GM19372 (cell line): Measurements from ENCODE around the gene NCKAP5.

Source experiments
- ATAC-seq: cut with Tn5 transposase; IDR thresholded peaks from one replicate; pipeline ENCODE4 v1.9.1; 2021; ENCODE audit warnings: mild to moderate bottlenecking, low read depth, moderate library complexity; ENCODE audit not compliant: unreplicated experiment

NCKAP5 gene

DNA sequence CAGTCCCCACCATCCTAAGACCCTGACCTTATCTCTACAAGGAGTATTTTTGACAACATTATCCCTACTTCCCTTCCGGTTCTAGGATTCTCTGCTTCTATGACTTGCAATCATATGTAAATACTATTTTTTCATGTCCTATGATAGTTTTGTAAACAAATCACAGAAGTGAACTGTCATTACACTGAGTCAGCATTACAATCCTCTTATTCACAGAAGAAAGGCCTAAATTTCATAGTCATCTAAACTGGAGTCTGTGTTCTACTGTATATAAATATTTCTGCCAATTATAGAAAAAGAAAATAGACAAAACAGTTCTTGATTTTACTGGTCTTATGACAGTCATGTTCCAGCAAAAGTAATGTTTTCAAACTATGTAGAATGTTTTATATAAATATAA lies 265.1 kb downstream of the NCKAP5 start:
- ATAC-seq = no peak

DNA sequence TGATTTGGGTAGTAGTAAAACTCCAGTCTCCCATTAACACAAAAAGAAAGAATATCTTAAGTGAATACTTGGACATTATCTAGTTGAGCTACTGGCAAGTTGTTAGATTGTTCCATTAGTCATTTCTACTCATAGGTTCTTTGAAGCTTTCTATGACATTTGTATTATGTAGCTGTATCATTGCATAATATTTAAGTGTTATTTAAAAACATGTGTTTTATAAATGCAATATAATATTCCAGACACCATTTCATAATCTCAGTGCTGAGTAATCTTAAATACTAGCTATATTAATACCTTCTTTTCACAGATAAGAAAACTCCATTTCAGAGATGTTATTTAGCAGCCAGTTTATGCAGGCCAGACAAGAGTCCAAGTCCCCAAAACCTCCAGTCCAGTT lies 271.9 kb downstream of the NCKAP5 start:
- ATAC-seq = no peak

DNA sequence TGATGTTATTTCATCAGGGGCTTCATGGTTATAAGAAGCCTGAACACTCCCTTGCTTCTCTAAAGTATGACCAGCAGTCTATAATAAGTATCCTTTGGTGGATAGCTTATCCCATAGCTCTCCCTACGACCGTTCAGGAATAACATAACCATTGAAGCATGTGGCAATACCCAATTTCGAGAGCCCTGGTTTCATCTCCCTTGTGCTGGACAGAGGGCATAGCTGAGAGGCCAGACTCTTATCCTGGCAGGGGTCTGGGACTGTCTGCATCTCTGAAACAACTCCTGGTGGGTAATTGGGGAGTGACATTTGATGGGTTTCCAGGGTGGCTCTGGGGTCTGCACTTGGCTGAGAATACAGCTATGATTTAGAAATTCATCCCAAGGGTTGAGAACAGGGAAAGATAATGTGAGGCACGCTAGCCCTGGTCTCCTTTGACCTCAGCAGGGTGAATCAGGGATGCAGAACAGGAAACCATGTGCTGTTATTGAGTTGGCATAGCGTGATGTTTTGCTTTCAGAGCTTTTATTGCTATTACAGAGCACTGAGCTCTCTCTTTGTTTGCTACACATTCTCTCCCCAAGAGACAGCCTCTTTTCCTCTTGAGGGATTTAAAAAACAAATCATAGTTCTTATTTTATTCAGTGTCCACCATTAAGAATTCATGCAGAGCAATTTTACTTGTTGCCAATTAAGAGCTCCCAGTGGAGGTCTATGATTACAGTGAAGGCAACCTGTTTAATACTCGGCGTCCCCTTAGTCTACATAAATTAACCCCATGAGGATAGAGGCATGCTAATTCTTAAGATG lies 274.5 kb downstream of the NCKAP5 start:
- ATAC-seq = no peak

GRCh38 chr2:133292259-133292658 lies 276.0 kb downstream of the NCKAP5 start:
- no peak for ATAC-seq

GRCh38 chr2:133287709-133288108 lies 280.6 kb downstream of the NCKAP5 start:
- no peak for ATAC-seq

- no peak for ATAC-seq
Observed at GRCh38 chr2:133286326-133286922, 281.8 kb downstream of the NCKAP5 start.

GRCh38 chr2:133273031-133273430 lies 295.2 kb downstream of the NCKAP5 start:
- ATAC-seq = no peak

- ATAC-seq = no peak
Observed at GRCh38 chr2:133271105-133271504, 297.2 kb downstream of the NCKAP5 start.

- no peak for ATAC-seq
Observed at GRCh38 chr2:133270550-133270949, 297.7 kb downstream of the NCKAP5 start.

DNA sequence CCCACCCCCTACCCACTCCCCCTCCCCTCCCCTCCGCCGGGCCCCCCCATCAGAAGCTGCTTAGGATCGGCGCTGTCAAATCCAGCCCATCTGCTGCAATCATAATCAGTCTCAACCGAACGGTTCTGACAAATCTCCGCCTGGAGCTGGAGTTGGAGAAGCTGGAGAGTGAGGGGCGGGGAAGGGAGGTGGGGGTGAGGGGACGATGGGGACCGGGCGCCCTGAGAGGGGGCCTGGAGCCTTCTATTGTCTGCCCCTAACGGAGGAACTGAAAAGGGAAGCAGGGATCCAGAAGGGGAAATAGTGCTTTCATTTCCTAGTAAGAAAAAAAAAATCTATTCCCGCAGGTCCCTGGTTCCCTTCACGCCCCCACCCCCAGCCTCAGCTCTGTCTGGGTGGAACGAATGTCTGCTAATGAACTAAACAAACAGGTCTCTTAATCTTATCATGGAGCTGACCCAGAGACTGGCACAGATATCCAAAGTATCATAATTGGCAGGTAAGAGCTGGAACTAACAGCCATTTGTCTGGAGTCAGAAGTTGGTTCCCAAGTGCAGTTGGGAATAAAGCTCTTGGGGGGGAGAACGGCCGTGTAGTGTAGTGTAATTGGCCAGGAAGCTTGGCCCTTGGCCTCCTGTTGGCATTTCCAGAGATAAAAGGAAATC lies 301.2 kb downstream of the NCKAP5 start:
- no peak for ATAC-seq

GRCh38 chr2:133266041-133266925 lies 302.0 kb downstream of the NCKAP5 start:
- ATAC-seq = no peak

DNA sequence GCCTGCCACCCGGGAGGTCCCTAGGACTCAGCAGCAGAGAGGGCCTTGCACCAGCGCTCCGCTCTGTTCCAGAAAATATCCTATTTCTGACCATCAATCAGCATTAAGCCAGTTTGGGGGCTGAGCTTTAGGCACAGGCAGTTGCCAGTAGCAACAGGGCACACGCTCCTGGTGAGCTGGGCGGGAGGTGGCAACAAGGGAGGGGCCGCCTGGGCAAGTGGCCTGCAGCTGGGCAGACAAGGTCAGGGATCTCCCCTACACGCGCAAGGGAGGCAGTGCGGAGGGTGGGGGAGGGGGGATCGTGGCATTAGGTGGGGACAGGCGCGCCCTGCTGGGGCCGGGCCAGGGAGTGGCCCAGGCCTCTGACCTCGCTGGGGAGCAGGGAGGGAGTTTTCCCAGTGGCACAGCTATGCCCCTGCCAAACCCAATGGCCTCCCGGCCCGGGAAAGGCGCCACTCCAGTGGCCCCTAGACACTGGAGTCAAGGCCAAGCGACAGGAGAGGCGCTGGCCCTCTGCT lies 302.8 kb downstream of the NCKAP5 start:
- ATAC-seq = no peak

DNA sequence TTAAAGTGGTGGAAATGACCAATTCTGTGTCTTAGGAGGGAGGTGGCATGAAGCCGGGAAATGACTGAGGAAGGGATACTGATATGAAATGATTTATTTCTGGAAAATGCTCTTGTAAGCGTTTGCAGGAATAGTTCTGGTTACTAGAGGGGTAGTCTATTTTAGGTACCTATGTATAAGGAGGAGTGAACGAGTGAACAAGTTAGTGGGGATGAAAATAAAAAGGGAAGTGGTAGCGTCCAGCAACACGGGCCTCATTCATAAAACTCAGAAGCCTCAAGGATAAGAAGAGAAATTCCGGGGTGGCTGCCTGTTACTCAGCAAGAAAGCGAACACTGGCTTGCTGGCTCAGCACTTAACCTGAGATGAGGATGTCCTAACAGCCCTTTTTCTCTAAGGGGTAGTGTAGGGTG lies 303.3 kb downstream of the NCKAP5 start:
- no peak for ATAC-seq

DNA sequence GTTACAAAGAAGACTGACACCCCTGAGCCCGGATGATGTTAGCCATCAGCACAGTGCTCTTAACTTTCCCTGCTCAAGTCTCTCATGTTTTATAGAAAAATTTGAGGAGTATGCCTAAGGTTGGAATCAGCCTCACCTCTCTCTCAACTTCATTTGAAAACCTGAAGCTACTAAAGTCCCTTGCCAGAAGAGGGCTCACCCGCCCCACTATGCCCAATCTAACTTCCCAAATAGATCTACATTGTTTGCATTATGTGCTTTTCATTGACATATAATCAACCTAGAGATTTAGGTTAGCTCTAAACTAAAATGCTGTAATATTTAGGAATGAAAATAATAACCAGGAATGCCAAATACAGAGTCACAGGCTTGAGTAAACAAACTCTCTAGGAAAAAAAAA lies 305.4 kb downstream of the NCKAP5 start:
- no peak for ATAC-seq

GRCh38 chr2:133255360-133255759 lies 312.9 kb downstream of the NCKAP5 start:
- ATAC-seq = no peak

DNA sequence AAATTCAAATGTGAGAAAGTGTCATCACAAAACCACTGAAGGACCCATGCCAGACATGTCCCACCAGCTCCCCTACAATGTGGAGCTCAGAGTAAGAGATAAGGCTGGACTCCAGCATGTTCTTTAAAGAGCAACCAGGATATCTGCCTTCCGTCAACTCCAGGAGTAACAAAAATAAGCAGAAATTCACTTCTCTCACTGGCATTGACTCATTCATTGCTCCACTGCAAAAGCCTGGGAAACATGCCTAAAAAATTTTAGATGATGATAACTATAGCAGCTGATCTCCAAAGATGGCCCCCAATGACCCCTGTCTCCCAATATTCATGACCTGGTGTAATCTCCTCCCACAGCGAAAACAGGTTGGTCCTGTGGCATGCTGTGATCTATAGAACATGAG lies 314.5 kb downstream of the NCKAP5 start:
- ATAC-seq = no peak

DNA sequence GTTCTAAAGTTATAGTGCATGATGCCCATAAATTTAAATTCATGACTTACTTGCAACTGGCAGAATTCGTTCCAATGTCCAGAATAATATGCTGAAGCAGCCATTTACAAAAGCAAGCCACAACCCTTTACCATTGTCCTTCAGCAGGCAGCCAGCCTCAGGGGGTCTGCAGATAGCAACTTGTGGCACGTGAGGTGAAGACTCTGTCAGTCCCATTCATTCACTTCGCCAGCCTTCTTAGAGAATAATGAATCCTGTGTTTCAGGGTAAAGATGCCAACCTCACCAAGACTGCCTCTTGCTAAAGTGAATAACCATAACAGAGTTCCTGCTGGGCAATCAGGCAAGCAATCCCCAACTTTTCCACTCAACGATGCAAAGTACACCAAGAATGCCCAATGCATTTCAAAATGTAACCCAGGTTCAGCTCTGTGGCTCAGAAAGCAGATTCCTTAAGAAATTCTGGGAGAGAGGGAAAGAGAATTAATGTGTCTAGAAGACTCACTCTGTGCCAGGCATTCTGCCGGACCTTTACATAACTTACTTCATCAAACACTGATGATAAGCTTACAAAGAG lies 315.4 kb downstream of the NCKAP5 start:
- no peak for ATAC-seq

GRCh38 chr2:133249362-133249761 lies 318.9 kb downstream of the NCKAP5 start:
- no peak for ATAC-seq

GRCh38 chr2:133248264-133248663 lies 320.0 kb downstream of the NCKAP5 start:
- no peak for ATAC-seq

DNA sequence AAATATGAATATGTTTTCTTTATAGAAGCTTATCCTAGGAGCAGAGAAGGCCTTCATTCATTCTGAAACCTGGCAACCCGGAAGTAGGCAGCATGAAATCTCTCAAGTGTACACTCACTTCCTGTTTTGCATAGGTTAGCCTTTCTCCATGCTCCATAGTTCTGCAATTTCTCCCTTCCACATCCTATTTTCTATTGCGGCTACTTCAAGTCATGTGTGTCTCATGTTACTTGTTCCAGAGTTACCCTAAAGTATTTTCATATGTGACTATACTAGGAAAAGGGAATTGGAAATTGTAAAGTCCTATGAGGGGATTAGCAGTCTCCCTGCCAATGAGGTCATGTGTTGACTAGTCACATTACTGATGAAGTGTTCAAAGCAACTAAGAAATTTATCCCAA lies 320.6 kb downstream of the NCKAP5 start:
- ATAC-seq = no peak
